Measurements from ENCODE around the gene CYTH2.
A peak's percentile ranks its signal among the peaks of the same experiment; 100 is the strongest.

Gene CYTH2

GRCh38 chr19:48452289-48453190 is 16.6 kb upstream of the CYTH2 start:
- no peak for DNase-seq (ENCODE audit: low spot score)

GRCh38 chr19:48454150-48454730 is 14.9 kb upstream of the CYTH2 start:
- DNase-seq (ENCODE audit: low spot score), result no peak

GRCh38 chr19:48455171-48455907 is 13.8 kb upstream of the CYTH2 start, which contains the start of gene KCNJ14:
Gene KCNJ14, plus strand, starts transcription at chr19:48455574. Its CDS starts 6,151 bp downstream, at chr19:48461725.
- no peak for DNase-seq (ENCODE audit: low spot score)

GRCh38 chr19:48455908-48456562 is 13.1 kb upstream of the CYTH2 start:
- DNase-seq (ENCODE audit: low spot score), result no peak

GRCh38 chr19:48456864-48457263 is 12.3 kb upstream of the CYTH2 start:
- DNase-seq (ENCODE audit: low spot score), result no peak

GRCh38 chr19:48458016-48458415 is 11.2 kb upstream of the CYTH2 start:
- no peak for DNase-seq (ENCODE audit: low spot score)

GRCh38 chr19:48461651-48461981 is 7.6 kb upstream of the CYTH2 start:
- DNase-seq (ENCODE audit: low spot score), result no peak

- no peak for DNase-seq (ENCODE audit: low spot score)
Observed at GRCh38 chr19:48461982-48462655, 7.0 kb upstream of the CYTH2 start.

GRCh38 chr19:48465215-48465614 is 4.0 kb upstream of the CYTH2 start:
- DNase-seq (ENCODE audit: low spot score), result no peak

GRCh38 chr19:48466561-48467325 is 2.4 kb upstream of the CYTH2 start:
- DNase-seq (ENCODE audit: low spot score), result no peak

- DNase-seq (ENCODE audit: low spot score), result peak; percentile 100
Observed at GRCh38 chr19:48468772-48469288, 339 bp upstream of the CYTH2 start.

- no peak for DNase-seq (ENCODE audit: low spot score)
Observed at GRCh38 chr19:48469934-48470680, 938 bp downstream of the CYTH2 start.

GRCh38 chr19:48470856-48471255 is 1.7 kb downstream of the CYTH2 start:
- DNase-seq (ENCODE audit: low spot score), result no peak

- no peak for DNase-seq (ENCODE audit: low spot score)
Observed at GRCh38 chr19:48471836-48472235, 2.7 kb downstream of the CYTH2 start.

- no peak for DNase-seq (ENCODE audit: low spot score)
Observed at GRCh38 chr19:48473161-48473966, 4.2 kb downstream of the CYTH2 start.

- no peak for DNase-seq (ENCODE audit: low spot score)
Observed at GRCh38 chr19:48474084-48474592, 5.0 kb downstream of the CYTH2 start.

- DNase-seq (ENCODE audit: low spot score), result no peak
Observed at GRCh38 chr19:48475369-48476068, 6.3 kb downstream of the CYTH2 start.

- DNase-seq (ENCODE audit: low spot score), result no peak
Observed at GRCh38 chr19:48476176-48476575, 7.0 kb downstream of the CYTH2 start.

Data from cerebellar cortex (tissue), 1 donor.